Cardiac muscle cell (in vitro differentiated cells and primary cell): Measurements from ENCODE around the gene OCSTAMP. TPM values are rescaled to one million over a fixed set of nuclear protein-coding genes. Genes with fewer than 3 reads are reported as not detected.

ENCODE experiments used
- DNase-seq, 2 donors: peaks; one replicate each; pipeline versions ENCODE4 v3.0.0 to v3.0.0-alpha.2; 2010 to 2017; ENCODE audit warnings: low read depth in 1 of 2, low spot score in 1 of 2
- H3K27ac ChIP-seq: fragments of 200-600 bp; sonication (generic); 2 replicates; pipeline ENCODE4 v1.5.1; 2016
- H3K27me3 ChIP-seq: fragments of 200-600 bp; sonication (generic); 2 replicates; pipeline ENCODE4 v1.6.0; 2016; ENCODE audit warnings: control low read depth
- H3K36me3 ChIP-seq: fragments of 200-600 bp; sonication (generic); 2 replicates; pipeline ENCODE4 v1.5.1; 2016; ENCODE audit warnings: control low read depth
- H3K4me1 ChIP-seq: fragments of 200-600 bp; sonication (generic); 2 replicates; pipeline ENCODE4 v1.8.1; 2017; ENCODE audit warnings: low read depth, mild to moderate bottlenecking, mixed run types
- H3K4me3 ChIP-seq: fragments of 200-600 bp; sonication (generic); 2 replicates; pipeline ENCODE4 v1.5.1; 2016; ENCODE audit warnings: mild to moderate bottlenecking
- H3K9me3 ChIP-seq: fragments of 200-600 bp; sonication (generic); 2 replicates; pipeline ENCODE4 v1.5.1; 2017; ENCODE audit warnings: low read depth, mild to moderate bottlenecking, control low read depth
- CTCF ChIP-seq: IDR thresholded peaks from 2 replicates; pipeline ENCODE4 v1.5.1; 2012; ENCODE audit warnings: low read depth, mild to moderate bottlenecking, low read length
- polyA plus RNA-seq: library from polyadenylated mRNA; unstranded; fragments of >200 nt; fragmentation: Nextera tagmentation; extraction: Ambion mirVana; gene quantifications from 2 replicates; pipeline ENCODE4 v1.2.1, GENCODE V29; 2016
- total RNA-seq: library from RNA; depleted of rRNA; stranded (reverse); fragments of >200 nt; gene quantifications from 2 replicates; pipeline ENCODE4 v1.2.3, GENCODE V29; 2016

The OCSTAMP gene
- total and polyA plus RNA-seq, 2 experiments from 2014 or later = not detected

GRCh38 chr20:46590443-46590842 is 40.0 kb upstream of the OCSTAMP start:
- no peaks in the 10 kb centered on the region for H3K4me1 ChIP-seq
- TF ChIP-seq CTCF = no peak
- DNase-seq = no peak
- H3K27me3 ChIP-seq = no peaks in the 10 kb centered on the region
- no peaks in the 10 kb centered on the region for H3K36me3 ChIP-seq
- no peak overlapping the region for H3K27ac ChIP-seq
- no peaks in the 10 kb centered on the region for H3K9me3 ChIP-seq
- H3K4me3 ChIP-seq = no peak overlapping the region

- Histone ChIP-seq H3K4me3 (no peak overlapping the region), H3K27ac (no peak overlapping the region), H3K36me3 (no peaks in the 10 kb centered on the region), H3K27me3 (no peaks in the 10 kb centered on the region), H3K9me3 (no peaks in the 10 kb centered on the region), H3K4me1 (no peaks in the 10 kb centered on the region)
- DNase-seq = no peak
- TF ChIP-seq CTCF = no peak
These were observed 38.4 kb upstream of the OCSTAMP start for GRCh38 chr20:46588532-46589511.

- Histone ChIP-seq H3K4me1 (no peaks in the 10 kb centered on the region), H3K27ac (no peak overlapping the region), H3K27me3 (no peaks in the 10 kb centered on the region), H3K9me3 (no peaks in the 10 kb centered on the region), H3K36me3 (no peaks in the 10 kb centered on the region), H3K4me3 (no peak overlapping the region)
- TF ChIP-seq CTCF = no peak
- DNase-seq = no peak
These were observed 37.5 kb upstream of the OCSTAMP start for GRCh38 chr20:46587986-46588385.

- H3K27me3 ChIP-seq = no peaks in the 10 kb centered on the region
- no peaks in the 10 kb centered on the region for H3K4me1 ChIP-seq
- no peak overlapping the region for H3K4me3 ChIP-seq
- H3K27ac ChIP-seq = no peak overlapping the region
- TF ChIP-seq CTCF = no peak
- H3K36me3 ChIP-seq = no peaks in the 10 kb centered on the region
- no peak for DNase-seq
- no peaks in the 10 kb centered on the region for H3K9me3 ChIP-seq
These were observed 36.3 kb upstream of the OCSTAMP start for GRCh38 chr20:46586724-46587123.

- Histone ChIP-seq H3K36me3 (no peaks in the 10 kb centered on the region), H3K27ac (no peak overlapping the region), H3K4me3 (no peak overlapping the region), H3K4me1 (no peaks in the 10 kb centered on the region), H3K27me3 (no peaks in the 10 kb centered on the region), H3K9me3 (no peaks in the 10 kb centered on the region)
- no peak for DNase-seq
- no peak for TF ChIP-seq CTCF
These were observed 34.1 kb upstream of the OCSTAMP start for GRCh38 chr20:46584508-46584907.
